OCI-LY3 (cell line): Measurements from ENCODE around the gene CDR2L.

ENCODE experiments used
- H2AFZ ChIP-seq: fragments of 200-600, 300-600 bp; shearing (Covaris generic); 2 replicates; pipeline ENCODE4 v1.6.0; 2014; ENCODE audit warnings: antibody characterized with exemption, low read depth, low read length
- H3K27ac ChIP-seq: fragments of 200-600, 300-600 bp; sonication (generic); 2 replicates; pipeline ENCODE4 v1.5.1; 2014; ENCODE audit warnings: mild to moderate bottlenecking, low read length, moderate library complexity, mixed read lengths
- H3K27me3 ChIP-seq: fragments of 200-600, 300-600 bp; sonication (generic); 2 replicates; pipeline ENCODE4 v1.6.1; 2014; ENCODE audit warnings: low read depth, low read length, mixed read lengths
- H3K36me3 ChIP-seq: fragments of 200-600, 300-600 bp; sonication (generic); replicated peaks from 2 replicates; pipeline ENCODE3; 2014; ENCODE audit warnings: low read depth, low read length, mixed read lengths
- H3K4me1 ChIP-seq: fragments of 300-600, 200-600 bp; sonication (generic); 2 replicates; pipeline ENCODE4 v1.6.1; 2014; ENCODE audit warnings: low read length, mixed read lengths
- H3K4me2 ChIP-seq: fragments of 200-600, 300-600 bp; sonication (generic); 2 replicates; pipeline ENCODE4 v1.6.1; 2014; ENCODE audit warnings: low read length, mixed read lengths
- H3K4me3 ChIP-seq: fragments of 300-600, 200-600 bp; sonication (generic); 2 replicates; pipeline ENCODE4 v1.5.1; 2014; ENCODE audit warnings: antibody characterized with exemption, mild to moderate bottlenecking, low read length, moderate library complexity
- H3K79me2 ChIP-seq: fragments of 300-600, 200-600 bp; shearing (Covaris generic); 2 replicates; pipeline ENCODE4 v1.6.1; 2014; ENCODE audit warnings: mild to moderate bottlenecking, low read length, mixed read lengths
- H3K9ac ChIP-seq: fragments of 300-600, 200-600 bp; shearing (Covaris generic); 2 replicates; pipeline ENCODE4 v1.6.0; 2014; ENCODE audit warnings: mild to moderate bottlenecking, low read length, moderate library complexity
- H3K9me3 ChIP-seq: fragments of 200-600, 300-600 bp; shearing (Covaris generic); 2 replicates; pipeline ENCODE4 v1.6.1; 2014; ENCODE audit warnings: low read length, mixed read lengths; ENCODE audit not compliant: insufficient read depth
- H4K20me1 ChIP-seq: fragments of 200-600, 300-600 bp; sonication (generic); 2 replicates; pipeline ENCODE4 v1.6.1; 2016; ENCODE audit warnings: low read length, mixed read lengths; ENCODE audit not compliant: insufficient read depth
- EZH2phosphoT487 ChIP-seq: fragments of 200-600 bp; shearing (Covaris generic); IDR thresholded peaks from 2 replicates; pipeline ENCODE4 v1.6.1; 2018; ENCODE audit warnings: antibody characterized with exemption, mixed run types, low read depth
- TF ChIP-seq, protein P1 (sequence below): fragments of 200-600, 300-600 bp; sonication (generic); IDR thresholded peaks from 2 replicates; pipeline ENCODE4 v1.5.1; 2014; ENCODE audit warnings: antibody characterized with exemption, low read length, low read depth

CDR2L gene

DNA sequence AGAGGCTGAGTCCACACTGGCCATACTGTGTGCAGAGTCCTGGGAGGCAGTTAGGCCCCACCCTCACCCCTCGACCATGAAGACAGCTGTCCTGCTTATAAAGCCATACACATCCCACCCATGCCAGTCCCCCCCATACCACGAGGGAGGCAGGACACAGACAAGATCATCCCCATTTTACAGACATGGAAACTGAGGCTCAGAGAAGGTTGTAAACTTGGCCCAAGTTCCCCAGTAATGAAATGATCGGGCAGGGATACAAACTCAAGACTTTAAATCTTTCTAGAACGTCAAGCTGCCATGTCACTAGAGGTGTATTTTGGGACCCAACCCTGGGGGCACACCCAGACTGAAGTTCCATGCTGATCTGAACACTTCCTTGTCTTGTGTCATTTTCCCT lies 31.3 kb upstream of the CDR2L start:
- Histone ChIP-seq H3K27ac (no peak overlapping the region), H3K4me3 (no peak overlapping the region), H3K9me3 (no peaks in the 10 kb centered on the region), H3K36me3 (no peaks in the 10 kb centered on the region), H2AFZ (no peak overlapping the region), H3K4me2 (no peak overlapping the region), H3K4me1 (peaks cover 14% of the 10 kb centered on the region), H4K20me1 (no peaks in the 10 kb centered on the region), H3K79me2 (no peaks in the 10 kb centered on the region), H3K9ac (no peak overlapping the region), H3K27me3 (no peaks in the 10 kb centered on the region)
- TF ChIP-seq, protein P1, sequence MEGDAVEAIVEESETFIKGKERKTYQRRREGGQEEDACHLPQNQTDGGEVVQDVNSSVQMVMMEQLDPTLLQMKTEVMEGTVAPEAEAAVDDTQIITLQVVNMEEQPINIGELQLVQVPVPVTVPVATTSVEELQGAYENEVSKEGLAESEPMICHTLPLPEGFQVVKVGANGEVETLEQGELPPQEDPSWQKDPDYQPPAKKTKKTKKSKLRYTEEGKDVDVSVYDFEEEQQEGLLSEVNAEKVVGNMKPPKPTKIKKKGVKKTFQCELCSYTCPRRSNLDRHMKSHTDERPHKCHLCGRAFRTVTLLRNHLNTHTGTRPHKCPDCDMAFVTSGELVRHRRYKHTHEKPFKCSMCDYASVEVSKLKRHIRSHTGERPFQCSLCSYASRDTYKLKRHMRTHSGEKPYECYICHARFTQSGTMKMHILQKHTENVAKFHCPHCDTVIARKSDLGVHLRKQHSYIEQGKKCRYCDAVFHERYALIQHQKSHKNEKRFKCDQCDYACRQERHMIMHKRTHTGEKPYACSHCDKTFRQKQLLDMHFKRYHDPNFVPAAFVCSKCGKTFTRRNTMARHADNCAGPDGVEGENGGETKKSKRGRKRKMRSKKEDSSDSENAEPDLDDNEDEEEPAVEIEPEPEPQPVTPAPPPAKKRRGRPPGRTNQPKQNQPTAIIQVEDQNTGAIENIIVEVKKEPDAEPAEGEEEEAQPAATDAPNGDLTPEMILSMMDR, result no peak
- TF ChIP-seq EZH2phosphoT487, result no peak

DNA sequence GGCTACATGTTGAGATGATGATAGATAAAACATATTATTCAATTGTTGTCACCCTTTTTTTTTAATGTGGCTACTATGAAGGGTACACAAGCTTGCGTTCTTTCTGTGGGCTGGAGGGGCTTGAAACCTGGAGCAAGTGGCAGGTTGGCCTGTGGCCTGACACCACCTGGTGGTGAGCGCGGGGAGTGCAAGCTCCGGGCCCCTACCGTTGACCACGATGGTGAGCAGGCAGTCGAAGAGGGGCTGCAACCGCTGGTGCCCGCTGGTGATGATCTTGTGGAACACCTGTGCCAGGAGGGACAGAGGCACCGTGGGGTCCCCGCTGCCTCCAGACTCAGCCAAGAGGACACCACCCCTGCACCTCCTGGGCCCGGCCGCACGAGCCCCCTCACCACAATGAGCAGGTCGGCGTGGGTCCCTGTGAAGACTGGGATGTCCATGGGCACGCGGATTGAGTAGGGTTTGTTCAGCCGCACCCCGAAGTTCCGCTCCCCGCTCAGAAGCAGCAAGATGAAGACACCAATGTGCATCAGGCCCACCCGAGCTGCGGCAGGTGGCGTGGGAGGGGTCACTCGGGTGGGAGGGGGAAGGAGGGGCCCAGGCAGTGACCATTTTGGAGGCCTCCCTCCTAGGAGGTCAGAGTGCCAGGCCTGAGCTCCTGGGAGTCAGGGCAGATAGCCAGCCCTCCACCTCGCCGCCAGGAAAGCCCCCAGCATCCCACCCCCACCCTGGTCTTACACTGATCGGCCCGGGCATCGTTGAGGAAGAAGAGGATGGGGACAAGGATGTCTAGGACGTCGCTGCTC lies 29.3 kb upstream of the CDR2L start:
- Histone ChIP-seq H3K36me3 (no peaks in the 10 kb centered on the region), H3K27ac (no peak overlapping the region), H2AFZ (peak overlapping the region; percentile 70; the same call in 1 of the 2 replicates), H3K4me2 (peak overlapping the region; percentile 45), H3K4me1 (peaks cover 14% of the 10 kb centered on the region), H4K20me1 (no peaks in the 10 kb centered on the region), H3K79me2 (no peaks in the 10 kb centered on the region), H3K4me3 (no peak overlapping the region), H3K9me3 (no peaks in the 10 kb centered on the region), H3K27me3 (no peaks in the 10 kb centered on the region), H3K9ac (no peak overlapping the region)
- TF ChIP-seq EZH2phosphoT487, result no peak
- TF ChIP-seq, protein P1, result peak; percentile 84

DNA sequence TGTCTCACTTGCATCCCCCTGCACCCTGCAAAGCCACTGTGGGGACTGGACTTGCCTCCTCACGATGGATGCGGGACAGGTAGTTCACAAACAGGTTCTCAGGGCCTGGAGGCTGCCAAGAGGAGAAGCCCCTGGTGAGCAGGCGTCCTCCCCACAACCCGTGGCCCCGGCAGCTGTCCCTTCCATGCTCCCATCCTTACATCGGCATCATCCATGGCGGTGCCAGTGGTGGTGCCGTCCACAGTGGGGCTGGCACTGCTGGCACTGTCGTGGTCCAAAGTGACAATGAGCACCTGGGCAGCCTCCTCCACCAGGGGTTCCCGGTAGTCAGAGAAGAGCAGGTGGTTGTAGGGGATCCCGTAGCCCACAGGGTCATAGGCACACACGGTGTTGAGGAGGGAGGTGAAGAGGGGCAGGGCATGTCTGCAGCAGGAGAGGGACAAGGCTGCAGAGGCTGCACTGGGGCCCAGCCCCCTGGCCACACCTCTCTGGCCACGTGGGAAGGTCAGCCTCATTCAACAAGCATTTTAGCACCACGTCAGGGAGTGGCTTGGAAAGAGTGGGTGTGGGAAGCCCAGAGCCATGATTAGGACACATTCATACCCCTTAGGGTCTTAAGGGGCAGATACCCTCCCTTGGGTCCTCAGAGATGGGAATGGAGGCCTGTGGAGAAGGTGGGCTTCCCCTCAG lies 27.5 kb upstream of the CDR2L start:
- Histone ChIP-seq H4K20me1 (no peaks in the 10 kb centered on the region), H3K4me2 (peak overlapping the region; percentile 64; the same call in 1 of the 2 replicates), H3K9me3 (no peaks in the 10 kb centered on the region), H2AFZ (peak overlapping the region; percentile 51; the same call in 1 of the 2 replicates), H3K79me2 (no peaks in the 10 kb centered on the region), H3K27me3 (no peaks in the 10 kb centered on the region), H3K36me3 (no peaks in the 10 kb centered on the region), H3K9ac (no peak overlapping the region), H3K27ac (no peak overlapping the region), H3K4me3 (no peak overlapping the region), H3K4me1 (peaks cover 11% of the 10 kb centered on the region)
- TF ChIP-seq, protein P1, result no peak
- no peak for TF ChIP-seq EZH2phosphoT487
